AG10803 (cell line): ENCODE data around the gene ACOXL.

Experiments used
- DNase-seq: peaks from one replicate; pipeline ENCODE4 v3.0.0; 2010; ENCODE audit warnings: low read depth
- H3K4me3 ChIP-seq: 2 replicates; pipeline ENCODE4 v1.5.1; 2011; ENCODE audit warnings: mild to moderate bottlenecking, low read length, control low read depth
- CTCF ChIP-seq: conservative IDR thresholded peaks from 2 replicates; pipeline ENCODE4 v1.5.1; 2011; ENCODE audit warnings: mild to moderate bottlenecking, low read length, control low read depth, inconsistent platforms

The ACOXL gene

GRCh38 chr2:110909501-110909900, 177.1 kb downstream of the ACOXL start:
- TF ChIP-seq CTCF, result no peak
- DNase-seq, result no peak
- no peak overlapping the region for H3K4me3 ChIP-seq

GRCh38 chr2:110910423-110910822, 178.1 kb downstream of the ACOXL start:
- TF ChIP-seq CTCF, result no peak
- H3K4me3 ChIP-seq, result no peak overlapping the region
- DNase-seq, result no peak

GRCh38 chr2:110919738-110920137, 187.4 kb downstream of the ACOXL start:
- TF ChIP-seq CTCF, result no peak
- no peak for DNase-seq
- no peak overlapping the region for H3K4me3 ChIP-seq

GRCh38 chr2:110925479-110925878, 193.1 kb downstream of the ACOXL start:
- DNase-seq, result no peak
- no peak for TF ChIP-seq CTCF
- no peak overlapping the region for H3K4me3 ChIP-seq

GRCh38 chr2:110927526-110927925, 195.2 kb downstream of the ACOXL start:
- DNase-seq, result no peak
- H3K4me3 ChIP-seq, result no peak overlapping the region
- no peak for TF ChIP-seq CTCF

GRCh38 chr2:110929528-110929927, 197.2 kb downstream of the ACOXL start:
- TF ChIP-seq CTCF, result no peak
- no peak for DNase-seq

GRCh38 chr2:110931648-110932047, 199.3 kb downstream of the ACOXL start:
- no peak overlapping the region for H3K4me3 ChIP-seq
- TF ChIP-seq CTCF, result no peak
- peak; percentile 42 for DNase-seq

More at GRCh38 chr2:110929528-110929927, 197.2 kb downstream of the ACOXL start:
- H3K4me3 ChIP-seq, result no peak overlapping the region
